ENCODE data around the gene SLC35A5. TPM values are rescaled to one million over a fixed set of nuclear protein-coding genes. Genes with fewer than 3 reads are reported as not detected.

SLC35A5 gene
- total and polyA plus RNA-seq, 9 of the 15 experiments (the other 6 are each of a cell fraction or from before 2014, with no cell fraction given) = 4.0 to 13.0 (median 9.7) TPM

- TF ChIP-seq FOXA3 (CRISPR knock-in tag; conservative IDR thresholded peaks at IDR 0.05 in 1 of 2, IDR thresholded peaks at IDR 0.05 in 1 of 2) (peak in 1 of 2 experiments; percentile 39; a peak in 1 of 4 replicates), SP1 (CRISPR knock-in tag; IDR thresholded peaks at IDR 0.05) (peak; percentile 73), MCM3 (IDR thresholded peaks at IDR 0.05) (no peak), MIER1 (IDR thresholded peaks at IDR 0.05; ENCODE audit: low read depth) (no peak), BHLHE40 (IDR thresholded peaks at IDR 0.05; ENCODE audit: low read length) (peak; percentile 100), GABPA (tag; conservative IDR thresholded peaks at IDR 0.05; ENCODE audit: low read depth) (peak; percentile 86), ZNF12 (CRISPR knock-in tag; IDR thresholded peaks at IDR 0.05) (no peak), CBX1 (IDR thresholded peaks at IDR 0.05; ENCODE audit: low read depth) (peak; percentile 91), CREBBP (IDR thresholded peaks at IDR 0.05; ENCODE audit: low read depth, low read length) (no peak), ZEB2 (IDR thresholded peaks at IDR 0.05) (no peak), ELK1 (CRISPR knock-in tag; IDR thresholded peaks at IDR 0.05) (no peak), XRCC3 (IDR thresholded peaks at IDR 0.05) (no peak), U2AF1 (optimal IDR thresholded peaks at IDR 0.05; ENCODE audit: low read depth, low read length) (no peak), C11orf30 (IDR thresholded peaks at IDR 0.05; ENCODE audit: low read depth) (peak; percentile 84), UBTF (IDR thresholded peaks at IDR 0.05; ENCODE audit: borderline replicate concordance in 1 of 2, low read depth in 2 of 2, low read length in 2 of 2) (no peak; a peak in 1 of 4 replicates), LEF1 (IDR thresholded peaks at IDR 0.05) (peak; percentile 80; the same call in 1 of the 2 replicates), MTA3 (IDR thresholded peaks at IDR 0.05; ENCODE audit: borderline replicate concordance) (peak; percentile 84)
- TF ChIP-seq, protein P1, sequence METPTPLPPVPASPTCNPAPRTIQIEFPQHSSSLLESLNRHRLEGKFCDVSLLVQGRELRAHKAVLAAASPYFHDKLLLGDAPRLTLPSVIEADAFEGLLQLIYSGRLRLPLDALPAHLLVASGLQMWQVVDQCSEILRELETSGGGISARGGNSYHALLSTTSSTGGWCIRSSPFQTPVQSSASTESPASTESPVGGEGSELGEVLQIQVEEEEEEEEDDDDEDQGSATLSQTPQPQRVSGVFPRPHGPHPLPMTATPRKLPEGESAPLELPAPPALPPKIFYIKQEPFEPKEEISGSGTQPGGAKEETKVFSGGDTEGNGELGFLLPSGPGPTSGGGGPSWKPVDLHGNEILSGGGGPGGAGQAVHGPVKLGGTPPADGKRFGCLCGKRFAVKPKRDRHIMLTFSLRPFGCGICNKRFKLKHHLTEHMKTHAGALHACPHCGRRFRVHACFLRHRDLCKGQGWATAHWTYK (CRISPR knock-in tag; IDR thresholded peaks at IDR 0.05) = no peak
- TF ChIP-seq, protein P2, sequence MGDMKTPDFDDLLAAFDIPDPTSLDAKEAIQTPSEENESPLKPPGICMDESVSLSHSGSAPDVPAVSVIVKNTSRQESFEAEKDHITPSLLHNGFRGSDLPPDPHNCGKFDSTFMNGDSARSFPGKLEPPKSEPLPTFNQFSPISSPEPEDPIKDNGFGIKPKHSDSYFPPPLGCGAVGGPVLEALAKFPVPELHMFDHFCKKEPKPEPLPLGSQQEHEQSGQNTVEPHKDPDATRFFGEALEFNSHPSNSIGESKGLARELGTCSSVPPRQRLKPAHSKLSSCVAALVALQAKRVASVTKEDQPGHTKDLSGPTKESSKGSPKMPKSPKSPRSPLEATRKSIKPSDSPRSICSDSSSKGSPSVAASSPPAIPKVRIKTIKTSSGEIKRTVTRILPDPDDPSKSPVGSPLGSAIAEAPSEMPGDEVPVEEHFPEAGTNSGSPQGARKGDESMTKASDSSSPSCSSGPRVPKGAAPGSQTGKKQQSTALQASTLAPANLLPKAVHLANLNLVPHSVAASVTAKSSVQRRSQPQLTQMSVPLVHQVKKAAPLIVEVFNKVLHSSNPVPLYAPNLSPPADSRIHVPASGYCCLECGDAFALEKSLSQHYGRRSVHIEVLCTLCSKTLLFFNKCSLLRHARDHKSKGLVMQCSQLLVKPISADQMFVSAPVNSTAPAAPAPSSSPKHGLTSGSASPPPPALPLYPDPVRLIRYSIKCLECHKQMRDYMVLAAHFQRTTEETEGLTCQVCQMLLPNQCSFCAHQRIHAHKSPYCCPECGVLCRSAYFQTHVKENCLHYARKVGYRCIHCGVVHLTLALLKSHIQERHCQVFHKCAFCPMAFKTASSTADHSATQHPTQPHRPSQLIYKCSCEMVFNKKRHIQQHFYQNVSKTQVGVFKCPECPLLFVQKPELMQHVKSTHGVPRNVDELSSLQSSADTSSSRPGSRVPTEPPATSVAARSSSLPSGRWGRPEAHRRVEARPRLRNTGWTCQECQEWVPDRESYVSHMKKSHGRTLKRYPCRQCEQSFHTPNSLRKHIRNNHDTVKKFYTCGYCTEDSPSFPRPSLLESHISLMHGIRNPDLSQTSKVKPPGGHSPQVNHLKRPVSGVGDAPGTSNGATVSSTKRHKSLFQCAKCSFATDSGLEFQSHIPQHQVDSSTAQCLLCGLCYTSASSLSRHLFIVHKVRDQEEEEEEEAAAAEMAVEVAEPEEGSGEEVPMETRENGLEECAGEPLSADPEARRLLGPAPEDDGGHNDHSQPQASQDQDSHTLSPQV (IDR thresholded peaks at IDR 0.05) = no peak
Observed at GRCh38 chr3:112561734-112562529, at the start of gene SLC35A5, which contains the start of gene ATG3 (continued).

Data from K562 (cell line).